Stimulated activated CD4-positive, alpha-beta T cell treated with anti-CD3 and anti-CD28 coated beads, Interleukin-4, amount 100 ng/mL, for 24 hours (primary cell): ENCODE results near the gene OSBPL2.

Experiments used
- DNase-seq: peaks from one replicate; pipeline ENCODE4 v3.0.0-alpha.2; 2020

The OSBPL2 gene

DNA sequence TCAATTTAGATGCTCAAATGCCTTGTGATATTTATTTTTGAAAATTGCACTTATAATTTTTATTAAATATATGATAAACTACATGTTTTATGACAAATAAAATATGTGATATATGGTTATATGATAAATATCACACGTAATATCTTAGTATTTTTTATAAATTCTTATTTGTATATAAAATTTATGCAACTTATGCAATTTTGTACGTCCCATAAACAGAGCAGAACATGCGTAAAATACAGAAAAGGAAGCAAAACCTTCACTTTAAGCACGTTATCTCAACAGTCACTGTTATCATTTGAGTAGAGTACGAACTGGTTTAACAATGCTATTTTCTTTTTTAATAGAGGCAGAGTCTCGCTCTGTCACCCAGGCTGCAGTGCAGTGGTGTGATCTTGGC lies 48.8 kb downstream of the OSBPL2 start:
- DNase-seq = no peak

DNA sequence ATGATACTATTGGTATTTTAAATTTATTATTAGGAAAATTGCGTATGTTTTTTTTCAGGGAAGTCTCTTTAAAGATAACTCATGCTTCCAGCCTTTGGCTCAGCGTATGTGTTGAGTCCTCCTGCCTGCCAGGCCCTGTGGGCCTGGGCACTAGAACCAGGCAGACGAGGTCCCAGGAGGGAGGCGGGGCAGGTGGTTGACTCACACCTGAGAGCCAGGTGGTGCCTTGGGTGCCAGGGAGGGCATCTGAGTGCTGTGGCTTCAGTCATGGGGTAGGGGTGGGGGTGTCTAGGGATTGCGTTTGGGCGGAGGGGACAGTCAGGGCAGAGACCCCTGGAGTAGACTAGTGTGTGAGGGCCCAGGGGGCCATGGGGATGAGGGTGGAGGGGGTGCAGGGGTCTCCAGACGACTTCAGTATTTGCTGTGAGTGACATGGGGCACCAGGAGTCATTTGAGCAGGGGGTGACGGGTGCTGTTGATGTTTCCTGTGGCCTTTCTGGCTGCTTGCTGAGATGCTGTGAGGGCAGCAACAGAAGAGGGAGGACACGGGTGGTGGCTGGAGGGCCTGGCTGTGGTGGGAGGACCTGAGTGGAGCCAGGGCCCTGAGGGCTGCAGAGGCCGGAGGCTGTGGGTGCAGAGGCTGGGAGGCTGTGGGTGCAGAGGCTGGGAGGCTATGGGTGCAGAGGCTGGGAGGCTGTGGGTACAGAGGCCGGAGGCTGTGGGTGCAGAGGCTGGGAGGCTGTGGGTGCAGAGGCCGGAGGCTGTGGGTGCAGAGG lies 49.6 kb downstream of the OSBPL2 start:
- no peak for DNase-seq

DNA sequence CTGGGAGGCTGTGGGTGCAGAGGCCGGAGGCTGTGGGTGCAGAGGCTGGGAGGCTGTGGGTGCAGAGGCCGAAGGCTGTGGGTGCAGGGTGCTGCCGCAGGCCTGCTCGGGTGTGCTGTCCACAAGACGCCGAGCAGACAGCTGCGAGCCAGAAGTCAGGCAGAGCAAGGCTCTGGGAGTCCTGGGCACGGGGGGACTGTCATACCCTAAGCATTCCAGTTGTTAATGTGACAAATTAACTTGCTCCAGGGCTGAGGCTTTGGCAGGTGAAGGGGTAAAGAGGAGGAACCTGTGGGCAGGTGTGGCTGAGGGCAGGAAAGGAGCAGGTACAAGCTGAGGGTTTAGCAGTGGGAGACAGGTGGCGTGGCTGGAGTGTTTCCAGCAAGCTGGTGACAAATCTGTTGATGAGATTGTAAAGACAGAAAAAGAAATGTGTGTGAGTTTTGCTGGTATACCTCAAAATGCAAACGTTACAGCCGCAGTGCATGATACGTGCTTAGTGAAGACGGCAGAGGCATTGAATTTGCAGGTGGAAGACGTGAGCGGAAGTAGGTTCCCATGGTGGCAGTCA lies 50.3 kb downstream of the OSBPL2 start:
- no peak for DNase-seq

DNA sequence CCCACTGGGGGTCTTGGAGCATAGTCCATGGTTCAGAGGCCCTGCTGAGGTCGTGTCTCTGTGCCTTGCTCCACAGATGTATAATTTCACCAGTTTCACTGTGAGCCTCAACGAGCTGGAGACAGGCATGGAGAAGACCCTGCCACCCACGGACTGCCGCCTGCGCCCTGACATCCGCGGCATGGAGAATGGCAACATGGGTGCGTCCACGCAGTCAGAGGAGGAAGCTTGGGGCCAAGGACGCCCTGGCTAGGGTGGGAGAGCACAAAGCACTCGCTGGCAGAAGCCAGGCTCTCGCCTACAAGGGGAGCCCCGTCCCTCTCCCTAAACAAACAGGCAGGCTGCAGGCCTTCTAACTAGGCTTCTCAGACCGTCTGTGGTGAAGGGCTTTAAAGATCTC lies 50.8 kb downstream of the OSBPL2 start:
- no peak for DNase-seq

DNA sequence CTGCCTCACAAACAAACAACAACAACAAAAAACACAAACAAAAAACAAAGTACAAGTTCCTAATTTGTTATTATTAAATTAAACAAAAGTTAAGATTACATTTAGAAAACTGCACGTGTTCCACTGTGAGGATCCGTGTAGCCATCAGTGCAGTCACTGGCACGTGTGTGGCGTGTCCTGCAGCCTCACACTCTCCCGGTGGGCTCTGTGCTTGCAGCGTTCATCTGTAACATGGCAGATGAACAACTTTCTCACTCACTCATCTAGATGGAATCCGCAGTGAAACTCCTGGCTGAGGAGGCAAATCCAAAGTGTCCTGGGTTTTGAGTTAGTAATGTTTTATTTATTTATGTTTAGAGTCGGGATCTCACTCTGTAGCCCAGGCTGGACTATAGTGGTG lies 51.6 kb downstream of the OSBPL2 start:
- no peak for DNase-seq

DNA sequence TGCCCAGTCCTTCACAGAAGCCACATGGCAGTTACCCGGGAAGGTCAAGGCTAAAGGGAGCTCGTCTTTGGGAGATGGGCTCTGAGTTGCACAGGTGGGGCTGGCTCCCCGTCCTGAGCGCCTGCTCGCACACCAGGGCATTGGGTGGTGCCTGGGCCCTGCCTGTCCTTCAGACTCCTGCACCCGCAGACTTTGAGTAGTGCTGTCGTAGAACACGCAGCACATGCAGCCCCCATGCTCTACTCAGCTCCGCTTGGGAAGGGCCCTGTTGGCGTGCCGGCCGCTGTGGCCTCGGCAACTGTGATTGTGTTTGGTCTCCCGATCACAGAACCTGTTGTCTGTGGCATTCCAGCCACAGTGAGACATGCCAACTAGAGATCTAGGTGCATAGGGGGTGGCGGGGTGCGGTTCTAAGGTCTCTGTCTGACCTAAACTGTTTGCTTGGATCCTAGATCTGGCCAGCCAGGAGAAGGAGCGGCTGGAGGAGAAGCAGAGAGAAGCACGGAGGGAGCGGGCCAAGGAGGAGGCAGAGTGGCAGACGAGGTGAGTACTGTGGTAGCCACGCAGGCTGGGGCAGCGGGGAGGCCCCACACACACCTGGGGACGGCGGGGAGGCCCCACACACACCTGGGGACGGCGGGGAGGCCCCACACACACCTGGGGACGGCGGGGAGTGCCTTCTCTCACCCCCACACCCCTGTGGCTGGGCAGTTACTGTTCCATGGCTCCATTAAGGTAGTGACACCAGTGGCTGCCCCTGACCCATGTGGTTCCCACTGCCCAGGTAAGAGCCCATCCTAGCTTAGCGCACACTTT lies 53.1 kb downstream of the OSBPL2 start:
- DNase-seq = no peak

DNA sequence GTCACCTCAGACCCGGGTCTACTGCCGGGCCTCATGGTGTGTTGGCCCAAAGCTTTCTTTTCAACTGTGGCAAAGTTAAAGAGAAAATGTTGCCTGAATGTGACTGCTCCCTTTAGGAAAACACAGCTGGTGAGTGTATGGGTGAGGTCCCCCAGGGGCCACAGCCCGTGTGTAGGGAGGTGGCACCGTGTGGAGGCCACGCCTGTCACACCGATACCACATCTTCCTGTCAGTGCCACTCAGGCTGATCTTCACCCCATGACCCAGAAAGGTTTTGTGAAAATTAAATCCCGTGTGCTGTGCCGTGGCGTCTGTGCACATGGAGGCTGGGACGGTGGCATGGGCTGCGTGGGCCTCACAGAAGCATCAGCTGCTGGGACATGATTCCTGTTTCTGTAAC lies 53.8 kb downstream of the OSBPL2 start:
- no peak for DNase-seq

DNA sequence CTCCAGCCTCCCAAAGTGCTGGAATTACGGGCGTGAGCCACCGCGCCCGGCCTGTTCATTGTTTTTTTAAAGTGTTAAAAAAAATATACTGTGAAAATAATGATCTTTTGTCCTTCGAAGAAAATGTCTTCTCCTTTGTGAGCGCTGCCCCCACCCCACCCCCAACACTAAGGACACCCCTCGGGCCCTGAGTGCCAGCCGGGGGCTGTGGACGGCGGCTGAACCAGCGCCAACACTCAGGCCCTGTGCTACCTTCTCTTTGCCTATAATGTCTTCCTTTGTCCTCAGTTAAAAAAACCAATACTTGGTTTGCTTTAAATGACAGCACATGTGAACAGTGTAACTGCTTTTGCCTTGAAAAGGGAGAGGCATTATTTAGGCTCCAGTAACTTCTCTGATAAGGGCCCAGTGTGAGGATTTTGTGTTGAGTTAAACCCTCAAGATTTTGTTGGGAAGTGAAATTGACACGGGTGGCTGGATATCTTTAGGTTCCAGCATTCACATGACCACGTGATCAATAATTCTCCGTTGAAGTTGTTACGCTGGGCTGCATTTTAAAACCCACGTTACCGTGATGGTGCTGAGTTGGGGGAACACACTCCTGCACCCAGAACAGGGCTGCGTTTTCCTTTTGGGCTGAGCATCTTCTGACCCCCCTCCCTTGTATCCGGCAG lies 54.9 kb downstream of the OSBPL2 start:
- no peak for DNase-seq

DNA sequence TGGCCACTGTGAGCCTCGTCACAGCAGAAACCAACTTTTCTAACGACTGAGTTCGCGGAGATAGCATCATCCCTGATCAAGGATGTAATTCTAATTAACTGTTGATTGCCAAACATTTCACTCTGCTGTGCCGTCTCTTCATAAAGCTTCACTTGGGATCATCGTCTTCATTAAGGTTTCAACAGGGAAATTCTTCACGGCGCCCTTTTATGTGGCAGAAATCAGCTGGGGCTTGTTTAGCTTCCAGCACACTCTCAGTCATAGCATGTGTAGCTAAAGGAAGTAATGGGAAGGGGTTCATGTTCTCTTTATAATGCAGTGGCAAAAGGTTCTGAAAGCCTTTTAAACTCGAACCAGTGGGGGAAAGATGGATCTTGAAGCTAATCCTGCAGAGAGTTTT lies 55.6 kb downstream of the OSBPL2 start:
- no peak for DNase-seq

DNA sequence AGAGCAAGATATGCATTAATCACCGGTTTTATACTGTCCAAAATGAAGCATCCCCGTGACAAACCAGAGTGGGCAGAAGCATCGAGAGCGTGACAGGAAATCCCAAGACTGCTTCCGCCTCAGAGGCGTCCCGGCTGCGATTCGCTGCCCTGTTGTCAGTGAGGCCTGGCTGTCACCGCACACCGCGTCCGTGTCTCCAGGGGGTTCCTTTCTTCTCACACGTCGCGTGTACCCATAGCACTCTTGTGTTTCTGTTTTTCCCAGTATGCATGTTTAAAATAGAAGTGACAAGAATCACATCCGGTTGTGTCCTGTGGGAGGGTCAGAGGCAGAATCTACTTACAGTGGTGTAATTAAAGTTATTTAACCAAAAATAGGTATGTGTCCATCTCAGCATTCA lies 56.2 kb downstream of the OSBPL2 start:
- no peak for DNase-seq

DNA sequence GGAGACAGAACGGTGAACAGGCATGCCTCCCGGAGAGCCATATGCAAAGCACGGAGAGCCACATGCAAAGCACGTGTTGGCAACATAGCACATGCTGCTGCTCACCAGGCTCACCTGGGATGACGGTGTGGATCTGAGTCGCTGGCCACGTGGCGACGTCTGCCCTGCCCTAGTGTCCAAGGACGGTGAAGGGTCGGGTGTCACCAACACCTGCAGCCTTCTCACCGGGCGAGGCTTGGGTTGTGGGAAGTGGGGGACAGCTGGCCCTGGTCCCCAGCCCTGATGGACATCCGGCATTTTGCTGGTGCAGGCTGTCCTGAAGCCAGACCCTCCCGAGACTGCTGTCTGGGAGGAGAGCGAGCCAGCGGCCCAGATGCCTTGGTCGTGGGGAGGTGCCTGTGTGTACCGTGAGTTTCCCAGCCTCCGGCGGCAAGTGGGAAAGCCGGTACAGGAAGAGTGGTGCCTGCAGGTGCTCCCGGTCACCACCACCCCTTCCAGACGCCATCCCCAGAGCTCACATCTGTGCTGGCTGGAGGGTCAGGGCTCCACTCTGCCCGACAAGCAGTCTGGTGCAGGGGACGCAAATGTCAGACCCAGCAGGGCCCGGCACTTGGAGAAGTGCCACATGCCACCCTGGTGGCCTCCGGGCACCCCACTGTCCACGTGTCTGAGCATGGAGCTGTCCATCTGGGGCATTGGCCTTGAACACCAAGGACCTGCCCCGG lies 58.6 kb downstream of the OSBPL2 start:
- DNase-seq = no peak

DNA sequence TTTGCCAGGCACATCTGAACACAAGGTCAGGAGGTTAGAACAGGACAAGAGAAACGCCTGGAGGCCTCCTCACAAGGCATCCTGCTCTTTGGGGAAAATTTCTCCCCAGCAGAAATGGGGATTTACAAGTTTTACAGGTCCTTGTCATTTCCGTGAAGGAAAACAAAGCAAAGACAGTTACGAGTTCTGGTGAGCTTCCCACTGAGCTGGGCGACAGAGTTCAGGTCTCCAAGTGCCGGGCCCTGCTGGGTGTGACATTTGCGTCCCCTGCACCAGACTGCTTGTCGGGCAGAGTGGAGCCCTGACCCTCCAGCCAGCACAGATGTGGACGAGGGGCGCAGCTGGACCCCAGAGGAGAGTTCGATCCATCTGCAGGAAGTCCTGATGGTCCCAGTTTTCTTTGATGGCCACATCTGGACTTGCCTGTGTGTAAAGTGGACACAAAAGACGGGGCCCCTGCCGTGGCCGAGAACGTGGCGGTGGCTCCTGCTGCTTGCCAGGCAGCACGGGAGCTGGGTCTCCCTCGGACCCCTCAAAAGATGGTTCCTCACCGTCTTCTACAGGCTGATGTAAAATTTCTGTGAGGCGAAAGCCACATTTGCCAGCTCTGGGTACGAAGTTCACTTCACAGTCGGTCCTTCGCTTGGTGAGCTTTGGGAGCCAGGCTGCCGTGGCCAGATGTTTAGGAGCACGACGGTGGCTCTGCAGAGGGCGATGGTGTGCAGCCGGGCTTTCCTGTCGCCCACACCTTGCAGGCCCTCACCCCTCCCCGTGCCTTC lies 59.3 kb downstream of the OSBPL2 start:
- no peak for DNase-seq

DNA sequence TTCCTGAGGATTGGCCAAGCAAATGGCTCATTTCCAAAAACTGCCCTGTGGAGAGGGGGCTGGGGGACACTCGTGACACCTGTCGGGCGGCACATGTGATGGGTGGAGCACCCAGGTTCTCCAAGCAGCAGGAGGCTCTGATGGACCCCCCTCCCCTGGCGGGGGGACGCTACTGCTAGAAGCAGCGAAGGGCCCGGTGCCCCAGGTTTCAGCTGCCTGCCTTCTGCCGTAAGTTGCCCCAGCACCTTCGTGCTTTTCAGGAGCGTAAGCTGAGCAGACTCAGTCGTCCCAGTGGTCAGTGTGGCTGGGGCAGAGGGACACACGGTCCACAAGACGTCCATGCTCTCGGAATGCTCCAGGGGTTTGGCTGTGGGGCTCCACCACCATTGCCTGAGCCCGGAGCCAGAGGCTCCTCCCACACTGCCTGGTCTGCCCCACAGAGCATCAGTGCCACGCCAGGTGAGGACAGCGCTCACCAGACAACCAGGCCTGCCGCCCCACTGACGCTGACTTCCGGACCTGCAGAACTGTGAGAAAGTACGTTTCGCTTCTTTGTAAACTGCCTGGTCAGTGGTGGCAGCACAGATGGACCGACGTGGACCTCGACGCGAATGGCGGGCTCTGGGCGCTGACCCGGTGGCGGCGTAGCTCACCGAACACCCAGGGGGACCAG lies 60.4 kb downstream of the OSBPL2 start:
- no peak for DNase-seq

DNA sequence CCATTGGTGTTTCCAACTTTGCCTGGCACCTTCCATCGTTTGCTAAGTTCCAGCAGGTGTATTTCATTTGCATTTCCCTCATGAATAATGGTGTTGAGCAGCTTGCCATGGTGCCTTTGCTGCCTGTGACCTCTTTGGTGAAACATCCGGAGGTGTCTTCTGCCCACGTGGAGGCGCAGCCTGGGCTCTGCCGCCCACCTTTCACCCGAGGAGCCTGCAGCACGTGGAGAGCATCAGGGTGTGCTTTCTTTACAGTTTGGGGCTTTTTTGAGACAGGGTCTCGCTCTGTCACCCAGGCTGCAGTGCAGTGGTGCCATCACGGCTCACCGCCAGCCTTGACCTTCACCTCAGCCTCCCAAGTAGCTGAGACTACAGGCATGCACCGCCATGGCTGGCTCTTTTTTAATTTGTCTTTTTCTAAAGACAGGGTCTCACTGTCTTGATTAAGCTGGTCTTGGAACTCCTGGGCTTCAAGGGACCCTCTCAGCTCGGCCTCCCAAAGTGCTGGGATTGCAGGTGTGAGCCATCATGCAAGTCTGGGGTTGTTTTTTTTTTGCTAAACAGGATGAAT lies 61.4 kb downstream of the OSBPL2 start:
- DNase-seq = no peak

DNA sequence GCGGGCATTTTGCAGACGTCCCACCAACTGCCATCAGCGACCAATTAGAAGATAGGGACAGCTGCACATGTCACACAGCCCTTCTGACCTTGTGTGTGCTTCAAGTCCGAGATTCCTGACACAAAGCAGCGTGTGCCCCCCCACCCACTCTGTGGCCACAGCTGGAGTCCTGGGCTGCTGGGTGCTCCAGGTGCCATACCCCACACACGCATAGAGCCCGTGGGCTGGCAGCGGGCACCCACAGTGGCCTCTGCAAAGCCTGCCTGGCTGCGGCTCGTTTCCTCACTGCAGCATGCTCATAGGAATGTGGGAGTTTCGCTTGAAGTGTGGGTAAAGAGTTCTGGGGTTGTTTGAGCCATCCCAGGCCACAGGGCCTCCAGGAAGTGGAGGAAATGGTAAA lies 62.0 kb downstream of the OSBPL2 start:
- DNase-seq = no peak

DNA sequence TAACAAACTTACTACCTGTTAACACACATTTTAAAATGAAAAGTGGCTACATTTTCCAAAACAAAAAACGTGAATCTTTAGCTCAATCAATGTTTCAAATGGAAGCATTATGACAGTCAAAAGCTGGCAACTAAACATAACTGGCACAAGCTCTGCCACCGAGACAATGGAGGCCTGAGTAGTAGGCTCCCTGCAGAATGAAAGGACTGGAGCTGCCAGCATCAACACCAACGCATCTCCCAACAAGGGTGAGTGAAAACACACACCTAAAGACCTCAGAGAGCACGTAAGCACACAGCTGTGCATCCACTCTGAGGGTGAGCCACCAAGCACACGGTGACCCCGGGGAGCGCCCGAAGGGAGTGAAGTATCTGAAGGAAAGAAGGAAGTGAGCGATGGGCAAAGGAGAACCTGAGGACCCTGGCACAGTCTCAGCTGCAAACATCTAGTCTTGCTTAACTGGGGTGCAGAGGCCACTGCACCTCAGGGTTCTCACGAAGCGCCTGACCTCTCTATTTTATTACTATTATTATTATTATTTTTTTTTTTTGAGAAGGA lies 62.9 kb downstream of the OSBPL2 start:
- DNase-seq = no peak

DNA sequence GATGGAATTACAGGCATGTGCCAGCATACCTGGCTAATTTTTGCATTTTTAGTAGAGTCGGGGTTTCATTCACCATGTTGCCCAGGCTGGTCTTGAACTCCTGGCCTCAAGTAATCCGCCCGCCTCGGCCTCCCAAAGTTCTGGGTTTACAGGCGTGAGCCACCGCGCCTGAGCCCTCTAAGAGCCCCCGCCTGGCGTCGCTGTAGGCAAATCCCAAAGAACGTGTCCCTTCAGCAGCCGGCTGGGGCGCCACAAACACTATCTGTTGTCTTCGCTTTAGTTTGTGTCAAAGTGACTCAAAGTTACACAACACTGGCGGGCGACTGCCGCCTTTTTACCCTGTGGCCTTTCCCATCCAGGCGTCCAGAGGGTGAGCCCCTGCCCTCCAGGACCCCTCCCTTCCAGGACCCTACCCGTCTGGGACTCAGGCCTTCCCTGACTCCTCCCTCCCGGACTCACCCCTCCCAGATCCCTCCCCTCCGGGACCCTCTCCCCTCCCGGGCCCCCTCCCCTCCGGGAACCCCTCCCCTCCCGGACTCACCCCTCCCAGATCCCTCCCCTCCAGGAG lies 63.5 kb downstream of the OSBPL2 start:
- DNase-seq = peak; percentile 92

DNA sequence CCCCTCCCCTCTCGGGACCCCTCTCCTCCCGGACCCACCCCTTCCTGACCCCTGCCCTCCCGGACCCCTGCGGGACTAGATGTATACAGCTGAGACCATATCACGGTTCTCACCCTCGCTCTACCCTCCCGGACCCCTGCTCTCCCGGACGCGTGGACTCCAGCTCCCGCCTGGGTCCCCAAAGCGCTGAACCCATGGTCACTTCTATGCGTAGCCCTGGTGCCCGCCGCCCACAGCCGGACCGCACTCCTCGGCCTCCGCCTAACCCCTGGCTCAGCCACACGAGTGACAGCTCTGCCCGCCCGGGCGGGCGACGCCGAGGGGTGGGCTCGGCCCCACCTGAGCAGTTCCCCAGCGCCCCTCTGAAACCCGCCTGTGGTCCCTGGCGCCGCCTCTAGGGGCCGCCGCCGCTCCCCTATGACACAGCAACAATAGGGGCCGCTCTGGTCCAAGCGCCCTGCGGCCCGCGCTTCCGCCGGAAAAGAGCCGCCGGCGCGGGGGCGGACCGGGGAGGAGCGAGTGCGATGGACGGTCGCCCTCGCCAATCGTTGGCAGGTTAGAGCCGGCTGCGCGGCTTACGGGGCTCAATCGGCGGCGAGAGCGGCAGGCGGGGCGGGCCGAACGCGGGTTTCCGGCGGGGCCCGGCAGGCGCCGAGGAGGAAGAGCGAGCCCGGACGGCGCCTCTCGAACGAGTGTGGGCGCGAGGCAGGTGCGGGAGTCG lies 64.2 kb downstream of the OSBPL2 start, which contains the start of gene ADRM1:
ADRM1 (plus strand) TSS at position 657 of the 721 bp plus-strand sequence. CDS start 572 bp downstream, outside the sequence.
- DNase-seq = peak; percentile 96

DNA sequence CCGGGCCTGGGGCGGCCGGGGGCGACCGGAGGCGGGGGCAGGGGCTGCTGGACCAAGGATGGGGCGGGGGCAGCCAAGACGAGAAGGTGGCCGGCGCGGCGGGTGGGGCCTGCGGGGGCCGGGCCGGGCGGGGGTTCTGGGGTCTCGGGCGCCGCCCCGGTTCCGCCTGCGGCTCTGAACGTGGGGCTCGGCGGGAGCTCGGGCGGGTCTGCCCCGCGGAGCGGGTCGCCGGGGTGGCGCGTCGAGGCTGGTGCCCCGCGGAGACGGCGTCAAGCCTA lies 64.7 kb downstream of the OSBPL2 start:
- DNase-seq = no peak
